Spleen (tissue), 7 donors: ENCODE results near the gene RBFOX1.

ENCODE experiments used
- CTCF ChIP-seq, 11 experiments: fragments of 200-600 bp in 7 of 11; fragments of 450-650 bp in 4 of 11; sonication (generic) in 4 of 11; IDR thresholded peaks in 8 of 11; conservative IDR thresholded peaks in 3 of 11; 1 replicate in 7 of 11; 2 replicates in 4 of 11; pipeline versions ENCODE4 v1.4.0 to v1.8.0; 2016 to 2021; ENCODE audit warnings: antibody characterized with exemption in 11 of 11, inconsistent platforms in 4 of 11, mild to moderate bottlenecking in 1 of 11
- POLR2AphosphoS5 ChIP-seq, 3 donors: sonication (generic); formaldehyde crosslinking; IDR thresholded peaks; one replicate each; pipeline ENCODE4 v1.5.1; 2017; ENCODE audit warnings: antibody characterized with exemption in 3 of 3
- donor health status: DM: no; HTN: no; CAD: no; lungs with moderate emphysema.
- donor health status: DM: no; HTN: no; CAD: no.
- donor health status: DM: no; HTN: no; CAD: no.

DNA sequence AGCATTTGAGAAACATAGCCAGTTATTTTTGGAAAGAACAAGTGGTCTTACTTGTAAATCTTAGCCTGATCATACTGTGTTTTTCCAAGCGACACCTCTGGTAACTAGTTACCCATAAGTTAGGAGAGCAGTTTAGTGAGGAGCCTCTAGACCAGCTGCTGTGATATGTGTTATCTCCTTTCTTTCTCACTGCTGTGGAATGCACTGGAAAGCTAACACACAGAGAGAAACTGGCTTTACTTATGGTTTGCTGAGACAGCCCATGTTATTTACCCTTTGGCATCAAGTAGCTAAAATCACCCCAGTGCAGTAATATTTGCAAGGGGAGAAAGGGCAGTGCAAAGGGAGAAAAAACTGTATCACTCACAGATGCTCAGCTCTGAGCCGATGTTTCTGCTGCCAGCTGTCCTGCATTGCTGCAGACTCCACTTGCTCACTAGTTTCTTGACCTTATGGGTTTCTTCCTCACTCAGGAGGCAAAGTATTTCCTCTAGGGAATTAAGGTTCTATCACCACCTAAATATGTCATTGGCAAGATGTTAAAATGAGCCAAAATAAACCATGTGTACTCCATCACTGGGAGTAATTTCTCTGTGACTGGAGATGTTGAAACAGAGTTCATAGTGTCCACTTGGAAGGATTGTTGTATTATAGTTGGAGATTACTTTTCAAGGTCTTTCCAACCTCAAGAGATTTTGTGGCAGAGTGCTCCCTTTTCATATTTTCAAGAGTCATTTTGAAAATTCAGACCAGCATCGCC, 2.3 kb downstream of the RBFOX1 start:
- TF ChIP-seq CTCF (IDR thresholded peaks at IDR 0.05 in 8 of 11, conservative IDR thresholded peaks at IDR 0.05 in 3 of 11) (no peak), POLR2AphosphoS5 (IDR thresholded peaks at IDR 0.05) (no peak)
